ENCODE results near the gene KDM6B. TPM values are rescaled to one million over a fixed set of nuclear protein-coding genes. Genes with fewer than 3 reads are reported as not detected.
"Not testable (repeated sequence)": the region's sequence is repeated elsewhere in the genome, so short reads cannot be mapped to it uniquely, and the experiment has no call there.

The KDM6B gene
- total RNA-seq, 4 donors from 2014 or later: 4.8 to 14.4 (median 10.4) TPM

DNA sequence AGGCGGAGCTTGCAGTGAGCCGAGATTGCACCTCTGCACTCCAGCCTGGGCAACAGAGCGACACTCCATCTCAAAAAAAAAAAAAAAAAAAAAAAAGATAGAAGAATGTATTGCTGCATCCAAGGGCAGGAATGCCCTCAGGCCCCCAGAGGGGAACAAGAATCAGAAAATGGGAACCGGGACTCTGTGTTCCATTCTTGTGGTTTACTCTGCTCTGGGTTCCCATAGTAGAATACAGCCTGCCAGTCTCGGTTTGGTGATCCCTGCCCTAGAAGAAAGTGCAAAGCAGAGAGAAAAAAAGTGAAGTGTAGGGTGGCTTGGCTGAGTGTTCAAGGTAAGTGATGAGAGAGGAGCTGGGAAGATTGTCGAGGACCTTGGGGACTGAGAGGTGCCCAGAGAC, 27.4 kb upstream of the KDM6B start:
- TF ChIP-seq, protein P1, sequence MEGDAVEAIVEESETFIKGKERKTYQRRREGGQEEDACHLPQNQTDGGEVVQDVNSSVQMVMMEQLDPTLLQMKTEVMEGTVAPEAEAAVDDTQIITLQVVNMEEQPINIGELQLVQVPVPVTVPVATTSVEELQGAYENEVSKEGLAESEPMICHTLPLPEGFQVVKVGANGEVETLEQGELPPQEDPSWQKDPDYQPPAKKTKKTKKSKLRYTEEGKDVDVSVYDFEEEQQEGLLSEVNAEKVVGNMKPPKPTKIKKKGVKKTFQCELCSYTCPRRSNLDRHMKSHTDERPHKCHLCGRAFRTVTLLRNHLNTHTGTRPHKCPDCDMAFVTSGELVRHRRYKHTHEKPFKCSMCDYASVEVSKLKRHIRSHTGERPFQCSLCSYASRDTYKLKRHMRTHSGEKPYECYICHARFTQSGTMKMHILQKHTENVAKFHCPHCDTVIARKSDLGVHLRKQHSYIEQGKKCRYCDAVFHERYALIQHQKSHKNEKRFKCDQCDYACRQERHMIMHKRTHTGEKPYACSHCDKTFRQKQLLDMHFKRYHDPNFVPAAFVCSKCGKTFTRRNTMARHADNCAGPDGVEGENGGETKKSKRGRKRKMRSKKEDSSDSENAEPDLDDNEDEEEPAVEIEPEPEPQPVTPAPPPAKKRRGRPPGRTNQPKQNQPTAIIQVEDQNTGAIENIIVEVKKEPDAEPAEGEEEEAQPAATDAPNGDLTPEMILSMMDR (IDR thresholded peaks at IDR 0.05): no peak
- TF ChIP-seq POLR2A (IDR thresholded peaks at IDR 0.05): no peak
- no peaks in the 10 kb centered on the region for H3K27me3 ChIP-seq
- peaks cover 5 to 8% of the 10 kb centered on the region in 2 donors for H3K4me1 ChIP-seq
- H3K27ac ChIP-seq: no peak overlapping the region
- DNase-seq: no peak
- H3K36me3 ChIP-seq: no peaks in the 10 kb centered on the region
- H3K4me3 ChIP-seq (replicated peaks in 1 of 3): no peak overlapping the region
- 78 to 81% methylated on average over 6 of the region's 6 CpGs for WGBS, 2 donors
- intact Hi-C loops (cut with DNase I): no loop called here
- H3K9me3 ChIP-seq: no peaks in the 10 kb centered on the region

DNA sequence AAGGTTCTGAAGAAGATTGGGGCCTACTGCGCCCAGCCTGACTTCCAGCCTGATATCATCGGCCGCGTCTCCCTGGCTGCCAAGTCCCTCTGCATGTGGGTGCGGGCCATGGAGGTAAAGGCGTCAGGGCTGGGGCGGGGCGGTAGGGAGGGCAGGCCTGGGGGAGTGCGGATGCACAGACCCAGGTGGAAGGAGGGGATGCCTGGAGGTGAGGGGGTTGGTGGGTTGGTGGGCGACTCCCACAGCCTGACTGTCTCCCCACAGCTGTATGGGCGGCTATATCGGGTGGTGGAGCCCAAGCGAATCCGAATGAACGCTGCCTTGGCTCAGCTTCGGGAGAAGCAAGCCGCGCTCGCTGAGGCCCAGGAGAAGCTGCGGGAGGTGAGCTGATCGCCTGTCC, 26.8 kb upstream of the KDM6B start:
- 88 to 97% methylated on average over 21 of the region's 21 CpGs for WGBS, 2 donors
- no peak for DNase-seq
- intact Hi-C loops (cut with DNase I): no loop called here

DNA sequence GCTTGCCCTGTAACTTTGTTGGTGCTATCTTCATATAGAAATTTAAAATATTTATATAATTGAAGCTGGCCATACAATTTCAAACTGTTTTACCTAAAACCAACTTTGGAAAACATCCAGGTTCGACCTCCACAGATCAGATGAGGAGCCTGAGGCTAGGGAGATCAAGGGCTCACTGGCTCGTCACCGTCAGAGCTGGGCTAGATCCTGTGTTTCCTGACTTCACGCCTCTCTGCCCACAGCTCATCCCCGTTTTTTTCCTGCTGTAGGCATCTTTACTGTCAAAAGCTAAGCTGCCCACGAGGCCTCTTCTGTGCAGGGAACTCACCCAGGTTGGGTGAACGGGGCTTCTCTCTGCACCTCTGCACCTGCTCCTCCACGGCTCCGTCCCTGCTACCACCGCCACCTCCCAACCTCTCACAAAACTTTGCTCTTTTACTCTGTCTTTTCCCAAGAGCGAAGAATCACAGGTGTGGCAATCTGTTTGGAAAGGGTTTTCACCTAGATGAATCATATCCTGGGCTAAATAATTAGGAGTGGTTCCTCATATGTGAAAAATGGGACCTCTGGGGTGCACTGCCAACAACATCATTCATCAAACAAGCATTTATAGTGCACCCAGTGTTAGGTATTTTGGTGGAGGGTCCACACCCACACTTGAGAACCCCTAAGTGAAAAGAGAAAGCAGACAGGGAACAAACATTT, 24.8 kb upstream of the KDM6B start:
- Histone ChIP-seq H3K27ac (no peak overlapping the region), H3K4me3 (replicated peaks in 1 of 3) (no peak overlapping the region), H3K9me3 (no peaks in the 10 kb centered on the region), H3K36me3 (no peaks in the 10 kb centered on the region), H3K4me1 (peaks cover under 1 to 2% of the 10 kb centered on the region in 2 donors), H3K27me3 (no peaks in the 10 kb centered on the region)
- WGBS, 2 donors: 70 to 72% methylated on average over 11 of the region's 11 CpGs
- intact Hi-C loops (cut with DNase I): no loop called here
- no peak for DNase-seq
- TF ChIP-seq POLR2A (IDR thresholded peaks at IDR 0.05): no peak
- TF ChIP-seq, protein P1 (IDR thresholded peaks at IDR 0.05): no peak

More for the DNA sequence above, 26.8 kb upstream of the KDM6B start:
- Histone ChIP-seq H3K9me3 (no peaks in the 10 kb centered on the region), H3K4me3 (replicated peaks in 1 of 3) (no peak overlapping the region), H3K27me3 (no peaks in the 10 kb centered on the region), H3K4me1 (peaks cover 5 to 8% of the 10 kb centered on the region in 2 donors), H3K36me3 (no peaks in the 10 kb centered on the region), H3K27ac (no peak overlapping the region)
- no peak for TF ChIP-seq POLR2A (IDR thresholded peaks at IDR 0.05)
- TF ChIP-seq, protein P1 (IDR thresholded peaks at IDR 0.05): no peak

DNA sequence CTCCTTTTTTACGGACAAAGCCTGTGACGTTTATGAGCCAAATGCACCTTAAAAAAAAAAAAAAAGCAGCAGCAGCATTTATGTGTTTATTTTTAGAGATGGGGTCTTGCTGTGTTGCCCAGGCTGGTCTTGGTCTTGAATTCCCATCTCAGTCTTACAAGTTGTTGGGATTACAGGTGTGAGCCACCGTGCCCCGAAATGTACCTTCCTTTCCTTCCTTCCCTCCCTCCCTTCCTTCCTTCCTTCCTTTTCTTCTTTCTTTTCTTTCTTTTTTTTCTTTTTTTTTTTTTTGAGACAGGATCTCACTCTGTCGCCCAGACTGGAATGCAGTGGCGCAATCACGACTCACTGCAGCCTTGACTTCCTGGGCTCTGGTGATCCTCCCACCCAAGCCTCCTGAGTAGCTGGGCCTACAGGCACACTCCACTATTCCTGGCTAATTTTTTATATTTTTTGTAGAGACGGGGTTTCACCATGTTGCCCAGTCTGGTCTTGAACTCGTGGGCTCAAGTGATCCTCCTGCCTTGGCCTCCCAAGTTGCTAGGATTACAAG, 24.1 kb upstream of the KDM6B start:
- H3K27ac ChIP-seq; intact Hi-C loops (cut with DNase I); DNase-seq; H3K36me3 ChIP-seq; H3K9me3 ChIP-seq; H3K27me3 ChIP-seq; H3K4me3 ChIP-seq (replicated peaks in 1 of 3); H3K4me1 ChIP-seq: not testable (repeated sequence)
- WGBS, 2 donors: 80 to 88% methylated on average over 9 of the region's 9 CpGs

DNA sequence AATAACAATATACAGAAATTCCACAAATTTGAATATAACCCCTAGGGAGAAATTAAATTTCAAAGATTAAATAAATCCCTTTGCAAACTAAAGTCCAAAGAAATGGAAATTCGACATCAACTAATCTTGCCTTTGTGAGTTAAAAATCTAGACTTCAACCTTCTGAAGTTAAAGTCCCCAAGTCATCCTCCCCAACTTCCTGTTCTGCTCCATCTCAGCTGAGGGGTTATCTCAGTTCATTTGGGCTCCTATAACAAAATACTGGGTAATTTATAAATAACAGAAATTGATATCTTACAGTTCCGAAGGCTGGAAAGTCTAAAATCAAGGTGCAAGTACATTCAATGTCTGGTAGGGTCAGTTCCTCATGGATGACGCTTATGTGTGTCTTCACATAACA, 22.8 kb upstream of the KDM6B start:
- intact Hi-C loops (cut with DNase I): no loop called here
- Histone ChIP-seq H3K27ac (no peak overlapping the region), H3K27me3 (no peaks in the 10 kb centered on the region), H3K9me3 (no peaks in the 10 kb centered on the region), H3K36me3 (no peaks in the 10 kb centered on the region), H3K4me3 (replicated peaks in 1 of 3) (no peak overlapping the region), H3K4me1 (no peaks in the 10 kb centered on the region)
- DNase-seq: no peak
- WGBS, 2 donors: 83 to 85% methylated on average over 3 of the region's 3 CpGs
- TF ChIP-seq, protein P1 (IDR thresholded peaks at IDR 0.05): no peak
- TF ChIP-seq POLR2A (IDR thresholded peaks at IDR 0.05): no peak
